Activated T-cell treated with anti-CD3 and anti-CD28 coated beads, Interleukin-2, amount 50 U/mL, for 4 hours (primary cell): ENCODE results near the gene HSD11B1L. TPM values are rescaled to one million over a fixed set of nuclear protein-coding genes. Genes with fewer than 3 reads are reported as not detected.
"Not testable (repeated sequence)": the region's sequence is repeated elsewhere in the genome, so short reads cannot be mapped to it uniquely, and the experiment has no call there.

Experiments
- ATAC-seq, 2 donors: fragments of 200-7000 bp; cut with Tn5 transposase; one replicate each; pipeline ENCODE4 v1.10.0; 2021
- DNase-seq: peaks from one replicate; pipeline ENCODE4 v3.0.0-alpha.2; 2020
- H3K27me3 Mint-ChIP-seq: one replicate; pipeline ENCODE4 v1.8.0; 2021; ENCODE audit warnings: low read depth, mixed read lengths
- H3K36me3 Mint-ChIP-seq: one replicate; pipeline ENCODE4 v1.8.0; 2022; ENCODE audit warnings: mixed read lengths; ENCODE audit not compliant: insufficient read depth
- H3K4me1 Mint-ChIP-seq: one replicate; pipeline ENCODE4 v1.8.0; 2021; ENCODE audit warnings: low read depth, mixed read lengths
- H3K4me3 Mint-ChIP-seq: one replicate; pipeline ENCODE4 v1.8.0; 2021; ENCODE audit warnings: mild to moderate bottlenecking, moderate library complexity, mixed read lengths
- H3K9me3 Mint-ChIP-seq: one replicate; pipeline ENCODE4 v1.8.0; 2021; ENCODE audit warnings: mixed read lengths
- total RNA-seq, 3 donors: library from RNA; stranded (reverse); gene quantifications; one replicate each; pipeline ENCODE4 v1.2.1, GENCODE V29; 2021

The HSD11B1L gene
- total RNA-seq, 3 donors from 2014 or later, result 2.6 to 2.7 (median 2.7) TPM

GRCh38 chr19:5697022-5697889 is 16.4 kb downstream of the HSD11B1L start:
- Mint-ChIP-seq H3K4me1 (peaks cover 5% of the 10 kb centered on the region), H3K27me3 (no peaks in the 10 kb centered on the region), H3K9me3 (no peaks in the 10 kb centered on the region), H3K4me3 (no peak overlapping the region), H3K36me3 (peaks cover 30% of the 10 kb centered on the region)
- no peak for DNase-seq
- ATAC-seq, result no peak

DNA sequence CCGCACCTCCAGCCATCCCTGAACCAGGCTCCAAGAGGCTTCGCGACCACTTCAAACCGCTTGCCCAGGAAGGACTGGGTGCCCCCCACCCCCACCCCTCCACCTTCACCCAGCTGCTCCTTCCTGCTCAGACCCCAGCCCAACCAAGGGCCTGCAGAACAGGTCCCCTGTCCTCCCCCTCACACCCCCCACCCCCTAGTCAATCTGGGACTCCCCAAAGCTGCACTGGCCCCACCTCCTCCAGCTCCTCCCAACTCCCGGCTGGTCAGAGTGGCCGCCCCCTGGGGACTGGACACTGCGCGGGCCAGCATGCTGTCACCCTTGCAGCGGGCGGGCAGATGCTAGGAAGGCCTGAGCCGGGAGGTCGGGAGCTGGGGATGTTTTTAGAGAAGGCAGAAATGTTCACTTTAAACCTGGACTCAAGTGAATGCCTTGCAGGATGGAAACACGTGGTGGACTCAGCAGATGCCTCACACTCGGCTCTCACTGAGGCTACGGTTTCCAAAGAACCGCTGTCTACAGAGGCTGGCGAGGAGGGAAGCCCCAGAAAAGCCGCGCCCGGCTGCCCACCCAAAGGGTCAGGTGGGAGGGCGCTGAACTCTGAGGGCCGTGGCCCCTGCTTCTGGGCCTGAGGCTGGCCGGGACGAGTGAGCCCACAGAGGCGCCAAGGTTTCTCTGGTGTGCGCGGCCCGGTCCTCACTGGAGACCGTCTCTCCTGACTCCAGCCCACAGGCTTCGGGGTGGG is 17.2 kb downstream of the HSD11B1L start:
- peaks cover 27% of the 10 kb centered on the region for H3K36me3 Mint-ChIP-seq
- no peak overlapping the region for H3K4me3 Mint-ChIP-seq
- DNase-seq, result no peak
- no peaks in the 10 kb centered on the region for H3K9me3 Mint-ChIP-seq
- ATAC-seq, result no peak
- peaks cover 1% of the 10 kb centered on the region for H3K4me1 Mint-ChIP-seq
- no peaks in the 10 kb centered on the region for H3K27me3 Mint-ChIP-seq

DNA sequence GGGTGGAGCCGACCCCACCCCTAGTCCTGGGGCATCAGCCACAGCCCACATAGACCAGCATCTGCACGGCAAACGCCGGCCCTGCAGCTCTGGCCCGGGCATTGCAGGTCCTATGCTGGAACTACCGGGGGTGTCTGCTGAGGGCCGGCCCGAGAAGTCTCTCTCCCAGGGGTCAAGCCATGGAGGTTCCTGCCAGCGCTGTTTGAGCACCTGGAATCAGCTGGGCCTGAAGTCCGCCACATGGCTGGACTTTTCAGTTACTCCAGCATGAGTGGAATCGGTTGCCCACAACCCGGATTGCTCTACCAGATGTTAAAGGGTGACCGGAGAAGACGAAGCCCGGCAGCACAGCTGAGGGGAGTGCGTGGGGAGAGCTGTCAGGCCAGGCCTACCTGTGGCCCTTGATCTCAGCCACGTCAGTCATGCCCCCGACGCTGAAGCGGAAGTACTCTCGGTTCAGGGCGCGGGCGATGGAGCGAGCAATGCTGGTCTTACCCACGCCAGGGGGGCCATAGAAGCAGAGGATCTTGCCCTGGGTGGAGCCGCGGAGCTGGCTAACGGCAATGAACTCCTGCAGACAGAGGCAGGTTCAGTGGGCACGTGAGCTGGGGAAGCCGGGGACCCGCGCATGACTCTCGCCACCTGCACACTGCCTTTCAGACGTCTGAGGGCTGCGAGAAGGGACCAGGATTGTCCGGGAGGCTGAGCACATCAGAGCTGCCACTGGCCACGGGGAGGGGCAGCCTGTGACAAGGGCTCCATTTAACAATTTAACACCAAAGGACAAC is 18.0 kb downstream of the HSD11B1L start:
- peaks cover 28% of the 10 kb centered on the region for H3K36me3 Mint-ChIP-seq
- H3K4me1 Mint-ChIP-seq, result peaks cover 1% of the 10 kb centered on the region
- ATAC-seq, result no peak
- no peaks in the 10 kb centered on the region for H3K27me3 Mint-ChIP-seq
- no peak for DNase-seq
- H3K4me3 Mint-ChIP-seq, result no peak overlapping the region
- H3K9me3 Mint-ChIP-seq, result no peaks in the 10 kb centered on the region

GRCh38 chr19:5700455-5701092 is 19.7 kb downstream of the HSD11B1L start:
- H3K4me3 Mint-ChIP-seq, result no peak overlapping the region
- H3K36me3 Mint-ChIP-seq, result peaks cover 28% of the 10 kb centered on the region
- no peaks in the 10 kb centered on the region for H3K27me3 Mint-ChIP-seq
- no peaks in the 10 kb centered on the region for H3K9me3 Mint-ChIP-seq
- ATAC-seq (no peak), DNase-seq (no peak)
- H3K4me1 Mint-ChIP-seq, result peaks cover 1% of the 10 kb centered on the region

- H3K4me1 Mint-ChIP-seq, DNase-seq: not testable (repeated sequence)
- peaks cover 26% of the 10 kb centered on the region for H3K36me3 Mint-ChIP-seq
Measured at GRCh38 chr19:5702053-5702410, 21.2 kb downstream of the HSD11B1L start.

DNA sequence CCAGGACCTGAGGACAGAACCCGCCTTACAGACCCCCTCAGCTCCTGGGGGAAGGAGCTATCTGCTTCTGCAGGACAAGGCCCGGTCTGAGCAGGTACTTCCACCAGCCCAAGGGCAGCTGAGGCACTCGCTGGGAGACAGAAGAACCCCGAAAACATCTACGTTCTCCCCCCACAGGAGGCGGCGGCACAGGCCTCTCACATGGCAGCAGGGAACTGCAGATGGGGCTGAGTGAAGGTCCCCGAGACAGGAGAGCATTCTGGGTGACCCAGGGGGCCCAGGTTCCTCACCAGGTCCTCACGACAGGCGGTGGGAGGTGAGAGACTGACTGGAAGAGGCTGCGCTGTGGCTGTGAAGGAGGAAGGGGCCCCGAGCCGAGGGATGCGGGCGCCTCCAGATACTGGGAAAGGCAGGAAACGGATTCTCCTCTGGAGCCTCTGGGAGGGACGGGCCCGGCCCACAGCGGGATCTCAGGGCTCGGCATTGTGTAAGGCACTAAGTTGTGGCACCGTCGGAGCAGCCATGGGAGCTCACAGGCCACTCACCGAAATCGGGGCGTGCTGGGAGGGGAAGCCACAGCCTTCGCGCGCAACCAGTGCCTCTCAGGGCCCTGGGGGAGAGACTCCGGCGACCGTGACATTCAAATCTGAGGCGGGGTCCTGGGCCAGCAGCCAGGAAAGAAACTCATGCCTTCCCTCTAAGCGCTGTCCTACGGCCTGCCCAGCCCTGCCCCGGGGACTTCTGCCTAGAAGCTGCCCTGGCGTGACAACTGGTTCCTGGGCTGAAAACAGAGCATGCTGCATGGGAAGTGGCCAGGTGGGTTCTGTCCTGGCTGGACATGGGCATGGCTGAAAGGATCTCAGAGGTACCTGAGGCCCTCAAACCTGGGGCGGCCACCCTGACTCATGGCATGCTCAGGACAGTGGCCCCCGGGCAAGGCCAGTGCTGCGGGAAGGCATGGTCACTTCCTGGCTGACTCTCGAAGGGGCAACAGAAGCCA is 23.3 kb downstream of the HSD11B1L start:
- Mint-ChIP-seq H3K9me3 (no peaks in the 10 kb centered on the region), H3K36me3 (peaks cover 18% of the 10 kb centered on the region), H3K4me1 (no peaks in the 10 kb centered on the region), H3K4me3 (no peak overlapping the region), H3K27me3 (no peaks in the 10 kb centered on the region)
- ATAC-seq (no peak), DNase-seq (no peak)

More at GRCh38 chr19:5702053-5702410, 21.2 kb downstream of the HSD11B1L start:
- H3K9me3 Mint-ChIP-seq, H3K27me3 Mint-ChIP-seq, ATAC-seq, H3K4me3 Mint-ChIP-seq: not testable (repeated sequence)

GRCh38 chr19:5705552-5705951 is 24.7 kb downstream of the HSD11B1L start:
- Mint-ChIP-seq H3K9me3 (no peaks in the 10 kb centered on the region), H3K27me3 (no peaks in the 10 kb centered on the region), H3K36me3 (peaks cover 15% of the 10 kb centered on the region), H3K4me1 (no peaks in the 10 kb centered on the region), H3K4me3 (no peak overlapping the region)
- DNase-seq, result no peak
- ATAC-seq, result no peak

DNA sequence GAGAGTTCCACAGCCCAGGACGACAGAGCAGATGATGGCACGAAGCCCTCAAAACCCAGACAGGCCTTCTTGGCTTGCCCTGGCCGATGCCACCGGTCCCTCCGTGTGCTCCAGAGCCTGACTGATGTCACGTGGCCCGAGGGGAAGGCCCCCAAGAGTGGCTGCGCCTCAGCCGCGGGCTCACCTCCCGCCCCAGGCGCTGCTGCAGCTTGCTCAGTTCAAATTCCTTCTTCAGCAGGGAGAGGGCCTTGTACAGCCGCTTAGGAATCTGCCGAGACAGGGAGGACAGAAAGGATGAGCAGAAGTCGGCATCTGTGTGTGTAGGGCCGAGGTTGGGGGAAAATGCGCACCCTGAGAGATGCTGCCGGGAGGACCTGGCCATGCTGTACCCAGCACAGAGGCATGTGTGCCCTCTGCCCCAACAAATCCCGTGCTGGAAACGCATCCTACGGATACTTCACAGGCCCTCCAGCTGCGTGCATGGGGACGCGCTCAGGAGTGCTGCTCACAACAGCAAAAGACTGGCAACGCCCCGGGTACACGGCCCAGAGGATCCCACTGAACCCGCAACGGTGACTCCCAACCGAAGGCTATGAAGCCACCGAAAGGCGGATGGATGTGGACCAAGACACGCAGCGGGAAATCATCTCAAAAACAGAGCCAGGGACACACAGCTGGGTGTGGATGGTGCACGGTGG is 26.2 kb downstream of the HSD11B1L start:
- ATAC-seq (no peak), DNase-seq (no peak)
- Mint-ChIP-seq H3K27me3 (no peaks in the 10 kb centered on the region), H3K9me3 (no peaks in the 10 kb centered on the region), H3K4me3 (no peak overlapping the region), H3K4me1 (no peaks in the 10 kb centered on the region), H3K36me3 (peaks cover 6% of the 10 kb centered on the region)

DNA sequence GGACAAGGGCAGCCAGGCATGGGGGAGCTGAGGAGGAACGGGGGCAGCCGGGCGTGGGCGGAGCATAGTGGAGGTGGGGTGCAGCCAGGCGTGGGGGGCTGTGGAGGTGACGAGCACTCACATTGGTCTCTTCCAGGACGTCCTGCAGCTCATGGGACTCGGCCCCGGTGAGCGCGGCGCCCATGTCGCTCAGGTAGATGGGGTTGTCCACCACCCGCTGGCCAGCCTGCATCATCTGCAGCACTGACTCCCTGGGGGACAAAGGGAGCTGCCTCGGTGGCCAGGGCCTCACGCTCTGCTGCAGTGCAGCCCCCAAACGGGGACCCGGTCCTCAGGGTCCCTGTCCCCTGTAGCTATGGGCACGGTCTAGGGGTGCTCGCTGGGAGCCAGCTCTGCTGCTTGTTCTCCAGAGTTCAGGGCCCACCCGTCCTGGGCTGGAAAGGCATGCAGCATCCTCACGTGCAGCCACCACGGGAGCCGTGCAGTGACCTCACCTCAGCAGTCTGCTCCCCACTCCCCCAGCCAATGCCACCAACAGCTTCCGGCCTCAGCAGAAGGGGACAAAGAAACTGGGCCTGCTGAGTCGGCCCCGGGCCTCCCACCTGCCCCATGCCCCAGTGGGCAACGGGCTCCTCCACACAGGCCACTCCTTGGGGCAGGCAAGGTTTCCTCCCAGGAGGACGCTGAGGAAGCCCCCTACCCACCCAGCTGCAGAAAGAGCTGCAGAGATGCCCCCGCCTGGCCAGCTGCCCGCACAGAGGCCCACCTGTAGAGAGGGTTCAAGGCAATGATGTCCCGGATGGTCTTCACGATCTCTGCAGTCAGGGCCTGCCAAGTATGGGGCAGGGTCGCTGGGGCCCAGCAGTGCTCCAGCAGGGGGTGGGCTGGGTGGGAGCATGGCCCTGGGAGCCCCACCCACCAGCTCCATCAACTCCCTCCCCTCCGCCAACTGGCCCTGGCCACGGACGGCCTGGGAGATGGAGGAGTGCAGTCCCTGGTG is 27.0 kb downstream of the HSD11B1L start:
- no peak for ATAC-seq
- Mint-ChIP-seq H3K36me3 (peaks cover 9% of the 10 kb centered on the region), H3K27me3 (no peaks in the 10 kb centered on the region), H3K4me1 (no peaks in the 10 kb centered on the region), H3K9me3 (no peaks in the 10 kb centered on the region), H3K4me3 (no peak overlapping the region)
- no peak for DNase-seq

- ATAC-seq, result no peak
- DNase-seq, result no peak
- Mint-ChIP-seq H3K4me1 (peaks cover 3% of the 10 kb centered on the region), H3K27me3 (no peaks in the 10 kb centered on the region), H3K4me3 (no peak overlapping the region), H3K9me3 (no peaks in the 10 kb centered on the region), H3K36me3 (peaks cover 13% of the 10 kb centered on the region)
Measured at GRCh38 chr19:5711025-5711424, 30.2 kb downstream of the HSD11B1L start.

DNA sequence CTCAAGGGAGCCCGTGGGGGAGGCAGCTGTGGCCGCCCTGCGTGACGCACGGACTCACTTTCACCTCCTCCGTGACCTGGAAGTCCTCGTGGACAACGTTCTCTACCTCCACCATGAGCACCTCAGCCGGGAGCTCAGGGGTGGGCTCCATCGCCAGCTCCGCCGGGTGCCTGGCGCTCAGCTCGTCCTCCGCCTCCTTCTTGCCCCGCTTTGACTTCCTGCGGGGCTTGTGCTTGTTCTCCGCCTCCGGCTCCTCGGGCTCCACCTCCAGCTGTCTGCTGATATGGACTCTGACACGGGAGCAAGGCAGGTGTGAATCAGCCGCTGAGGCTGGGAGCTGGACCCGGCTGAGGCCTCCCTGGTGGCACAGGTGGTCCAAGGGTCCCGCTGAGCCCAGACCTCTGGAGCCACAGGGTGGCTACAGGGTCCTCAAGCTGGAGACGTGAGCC is 30.9 kb downstream of the HSD11B1L start:
- Mint-ChIP-seq H3K9me3 (no peaks in the 10 kb centered on the region), H3K4me1 (peaks cover 6% of the 10 kb centered on the region), H3K36me3 (peaks cover 13% of the 10 kb centered on the region), H3K4me3 (no peak overlapping the region), H3K27me3 (no peaks in the 10 kb centered on the region)
- no peak for ATAC-seq
- DNase-seq, result no peak

DNA sequence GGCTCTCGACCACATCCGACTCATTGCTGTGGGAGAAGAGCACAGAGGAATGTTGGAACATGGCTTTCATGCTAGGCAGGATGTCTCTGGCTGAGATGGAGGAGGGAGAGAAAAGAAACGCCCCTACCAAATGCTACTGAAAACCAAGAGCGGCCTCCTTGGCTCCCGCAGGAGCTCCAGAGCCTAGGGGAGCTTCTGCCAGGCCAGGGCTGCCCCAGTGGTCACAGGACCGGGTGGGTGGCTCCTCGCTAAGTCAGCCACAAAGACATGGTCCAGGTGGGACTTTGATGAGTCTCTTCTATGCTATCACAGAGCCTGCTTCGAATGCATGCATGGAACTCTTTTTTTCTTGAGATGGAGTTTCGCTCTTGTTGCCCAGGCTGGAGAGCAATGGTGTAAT is 32.4 kb downstream of the HSD11B1L start:
- peaks cover 21% of the 10 kb centered on the region for H3K36me3 Mint-ChIP-seq
- DNase-seq (no peak), ATAC-seq (no peak)

More for the DNA sequence above, 32.4 kb downstream of the HSD11B1L start:
- Mint-ChIP-seq H3K4me3 (no peak overlapping the region), H3K9me3 (no peaks in the 10 kb centered on the region), H3K27me3 (no peaks in the 10 kb centered on the region), H3K4me1 (peaks cover 19% of the 10 kb centered on the region)
